Measurements from ENCODE around the gene SELENON. TPM values are rescaled to one million over a fixed set of nuclear protein-coding genes. Genes with fewer than 3 reads are reported as not detected.

SELENON gene
- polyA plus RNA-seq, 3 donors, result 1.5 to 31.5 (median 3.5) TPM

- no peak for TF ChIP-seq CTCF (IDR thresholded peaks at IDR 0.05)
- Histone ChIP-seq H4K20me1 (ENCODE audit: insufficient read depth, low read length) (peaks cover 5% of the 10 kb centered on the region), H2AFZ (ENCODE audit: insufficient read depth, low read depth, low read length, poor library complexity, severe bottlenecking) (no peak overlapping the region), H3K4me3 (replicated peaks in 1 of 3; ENCODE audit: low read depth in 2 of 3, low read length in 3 of 3) (no peak overlapping the region), H3K9ac (ENCODE audit: insufficient read depth, low read length, poor library complexity, severe bottlenecking) (no peak overlapping the region), H3K9me3 (replicated peaks in 1 of 2; ENCODE audit: control insufficient read depth in 1 of 2, insufficient read depth in 1 of 2, low read length in 2 of 2) (no peaks in the 10 kb centered on the region), H3K4me2 (replicated peaks; ENCODE audit: extremely low read depth, low read length, poor library complexity, severe bottlenecking) (no peak overlapping the region), H3K79me2 (ENCODE audit: insufficient read depth, low read length) (peaks cover 15% of the 10 kb centered on the region), H3K4me1 (ENCODE audit: control insufficient read depth in 1 of 2, insufficient read depth in 2 of 2, low read length in 2 of 2) (peaks cover 13 to 26% of the 10 kb centered on the region in 2 donors), H3K27me3 (ENCODE audit: control insufficient read depth in 2 of 2, insufficient read depth in 2 of 2, low read length in 2 of 2) (no peaks in the 10 kb centered on the region), H3K36me3 (replicated peaks in 1 of 2; ENCODE audit: control insufficient read depth in 1 of 2, insufficient read depth in 2 of 2, low read length in 2 of 2) (peaks cover 23 to 45% of the 10 kb centered on the region in 2 donors), H3K27ac (ENCODE audit: low read depth in 1 of 2, low read length in 2 of 2) (no peak overlapping the region)
- WGBS (ENCODE audit: insufficient coverage), result 91% methylated on average over 12 of the region's 15 CpGs
- H3K36me3 Mint-ChIP-seq, result peaks cover 35 to 49% of the 10 kb centered on the region in 2 donors
- H3K27ac Mint-ChIP-seq, result peak overlapping the region in 2 of 7 donors; percentile 1 to 23
- peak overlapping the region in 1 of 2 donors; percentile 20 for H3K4me3 Mint-ChIP-seq
- peaks cover 0 to 4% (median 2%) of the 10 kb centered on the region in 3 donors for H3K27me3 Mint-ChIP-seq (ENCODE audit: low read depth in 3 of 3)
- peaks cover 26% of the 10 kb centered on the region for H3K4me1 Mint-ChIP-seq
- no peak for DNase-seq
- H3K9me3 Mint-ChIP-seq, result no peaks in the 10 kb centered on the region
- intact Hi-C loops (cut with micrococcal nuclease), result no loop called here
Measured at GRCh38 chr1:25816112-25816718, 16.2 kb downstream of the SELENON start.

- Histone ChIP-seq H3K36me3 (replicated peaks in 1 of 2; ENCODE audit: control insufficient read depth in 1 of 2, insufficient read depth in 2 of 2, low read length in 2 of 2) (peaks cover 23 to 32% of the 10 kb centered on the region in 2 donors), H3K4me2 (replicated peaks; ENCODE audit: extremely low read depth, low read length, poor library complexity, severe bottlenecking) (no peak overlapping the region), H3K27me3 (ENCODE audit: control insufficient read depth in 2 of 2, insufficient read depth in 2 of 2, low read length in 2 of 2) (no peaks in the 10 kb centered on the region), H2AFZ (ENCODE audit: insufficient read depth, low read depth, low read length, poor library complexity, severe bottlenecking) (no peak overlapping the region), H3K4me3 (replicated peaks in 1 of 3; ENCODE audit: low read depth in 2 of 3, low read length in 3 of 3) (no peak overlapping the region), H4K20me1 (ENCODE audit: insufficient read depth, low read length) (peaks cover 18% of the 10 kb centered on the region), H3K9ac (ENCODE audit: insufficient read depth, low read length, poor library complexity, severe bottlenecking) (no peak overlapping the region), H3K79me2 (ENCODE audit: insufficient read depth, low read length) (peaks cover 31% of the 10 kb centered on the region), H3K4me1 (ENCODE audit: control insufficient read depth in 1 of 2, insufficient read depth in 2 of 2, low read length in 2 of 2) (peaks cover 20 to 33% of the 10 kb centered on the region in 2 donors), H3K9me3 (replicated peaks in 1 of 2; ENCODE audit: control insufficient read depth in 1 of 2, insufficient read depth in 1 of 2, low read length in 2 of 2) (no peaks in the 10 kb centered on the region), H3K27ac (ENCODE audit: low read depth in 1 of 2, low read length in 2 of 2) (no peak overlapping the region)
- intact Hi-C loops (cut with micrococcal nuclease), result no loop called here
- TF ChIP-seq CTCF (IDR thresholded peaks at IDR 0.05), result no peak
- Mint-ChIP-seq H3K9me3 (peaks cover 0 to 2% (median 0%) of the 10 kb centered on the region in 7 donors), H3K27ac (peak overlapping the region in 4 of 7 donors; percentile 44 to 78 (median 56)), H3K4me3 (no peak overlapping the region), H3K27me3 (ENCODE audit: low read depth in 3 of 3) (peaks cover 0 to 4% (median 2%) of the 10 kb centered on the region in 3 donors), H3K36me3 (peaks cover 33 to 42% of the 10 kb centered on the region in 2 donors), H3K4me1 (peaks cover 34% of the 10 kb centered on the region)
- WGBS (ENCODE audit: insufficient coverage), result 88% methylated on average over 2 of the region's 8 CpGs
- DNase-seq, result no peak
Measured at GRCh38 chr1:25817840-25818501, 18.0 kb downstream of the SELENON start.
